H9 (cell line): ENCODE measurements around the gene SNAP25. TPM values are rescaled to one million over a fixed set of nuclear protein-coding genes. Genes with fewer than 3 reads are reported as not detected.
A peak's percentile ranks its signal among the peaks of the same experiment; 100 is the strongest.

Experiments
- DNase-seq: peaks from one replicate; pipeline ENCODE4 v3.0.0-alpha.2; 2017
- H2AFZ ChIP-seq: one replicate; pipeline ENCODE4 v1.6.1; 2013; ENCODE audit warnings: mild to moderate bottlenecking, low read length, control low read depth, moderate library complexity
- H2AK5ac ChIP-seq: 2 replicates; pipeline ENCODE4 v1.6.1; 2013; ENCODE audit warnings: low read length, control low read depth, mixed read lengths; ENCODE audit not compliant: insufficient read length
- H2BK120ac ChIP-seq: one replicate; pipeline ENCODE4 v1.6.1; 2013; ENCODE audit warnings: low read depth, mild to moderate bottlenecking, low read length, control low read depth, inconsistent platforms; ENCODE audit not compliant: poor library complexity, severe bottlenecking
- H2BK12ac ChIP-seq: 2 replicates; pipeline ENCODE4 v1.6.1; 2013; ENCODE audit warnings: low read length, control low read depth, mixed read lengths, low read depth; ENCODE audit not compliant: insufficient read length
- H2BK15ac ChIP-seq: 2 replicates; pipeline ENCODE4 v1.6.1; 2013; ENCODE audit warnings: low read depth, low read length, control low read depth
- H2BK20ac ChIP-seq: one replicate; pipeline ENCODE4 v1.6.1; 2013; ENCODE audit warnings: low read depth, mild to moderate bottlenecking, low read length, control low read depth, inconsistent platforms; ENCODE audit not compliant: poor library complexity, severe bottlenecking
- H2BK5ac ChIP-seq: 2 replicates; pipeline ENCODE4 v1.6.1; 2013; ENCODE audit warnings: low read length, control low read depth, mixed read lengths; ENCODE audit not compliant: insufficient read length
- H3K14ac ChIP-seq: 2 replicates; pipeline ENCODE4 v1.6.1; 2013; ENCODE audit warnings: low read length, control low read depth; ENCODE audit not compliant: insufficient read depth
- H3K18ac ChIP-seq: 2 replicates; pipeline ENCODE4 v1.6.1; 2013; ENCODE audit warnings: low read depth, mild to moderate bottlenecking, mixed read lengths, low read length, control low read depth; ENCODE audit not compliant: insufficient read length
- H3K23ac ChIP-seq: 2 replicates; pipeline ENCODE4 v1.6.1; 2013; ENCODE audit warnings: low read length, control low read depth, mixed read lengths, low read depth; ENCODE audit not compliant: insufficient read length
- H3K23me2 ChIP-seq: 2 replicates; pipeline ENCODE4 v1.6.1; 2013; ENCODE audit warnings: low read depth, mild to moderate bottlenecking, mixed read lengths, low read length, control low read depth; ENCODE audit not compliant: insufficient read length, poor library complexity, severe bottlenecking
- H3K27ac ChIP-seq: 2 replicates; pipeline ENCODE4 v1.5.1; 2013; ENCODE audit warnings: low read length, control low read depth, mixed read lengths, low read depth; ENCODE audit not compliant: insufficient read length
- H3K27me3 ChIP-seq: 2 replicates; pipeline ENCODE4 v1.6.1; 2013; ENCODE audit warnings: low read length, control low read depth, inconsistent platforms; ENCODE audit not compliant: insufficient read depth
- H3K4ac ChIP-seq: 2 replicates; pipeline ENCODE4 v1.6.1; 2013; ENCODE audit warnings: low read depth, mild to moderate bottlenecking, control low read depth, inconsistent platforms, low read length, moderate library complexity
- H3K4me1 ChIP-seq: 2 replicates; pipeline ENCODE4 v1.6.1; 2013; ENCODE audit warnings: low read length, control low read depth, inconsistent platforms; ENCODE audit not compliant: insufficient read depth
- H3K4me2 ChIP-seq: 2 replicates; pipeline ENCODE4 v1.6.1; 2013; ENCODE audit warnings: low read length, control low read depth, mixed read lengths; ENCODE audit not compliant: insufficient read length, insufficient read depth
- H3K56ac ChIP-seq: 2 replicates; pipeline ENCODE4 v1.6.1; 2013; ENCODE audit warnings: low read depth, mild to moderate bottlenecking, mixed read lengths, low read length, control low read depth; ENCODE audit not compliant: insufficient read length
- H3K79me1 ChIP-seq: 2 replicates; pipeline ENCODE4 v1.6.1; 2013; ENCODE audit warnings: low read depth, mild to moderate bottlenecking, moderate library complexity, low read length, control low read depth, inconsistent platforms; ENCODE audit not compliant: insufficient read depth, poor library complexity, severe bottlenecking
- H3K79me2 ChIP-seq: 2 replicates; pipeline ENCODE4 v1.6.1; 2013; ENCODE audit warnings: low read length, control low read depth, inconsistent platforms; ENCODE audit not compliant: insufficient read depth
- H3K9ac ChIP-seq: 2 replicates; pipeline ENCODE4 v1.6.1; 2013; ENCODE audit warnings: low read length, control low read depth, mixed read lengths; ENCODE audit not compliant: insufficient read length; ENCODE audit errors: extremely low read depth
- H3K9me3 ChIP-seq: one replicate; pipeline ENCODE4 v1.6.1; 2013; ENCODE audit warnings: low read depth, low read length, inconsistent platforms; ENCODE audit not compliant: control insufficient read depth
- H3T11ph ChIP-seq: one replicate; pipeline ENCODE4 v1.6.1; 2013; ENCODE audit warnings: mild to moderate bottlenecking, low read length, control low read depth, inconsistent platforms
- H4K20me1 ChIP-seq: one replicate; pipeline ENCODE4 v1.6.1; 2013; ENCODE audit not compliant: control insufficient read depth, insufficient read length, insufficient read depth
- H4K5ac ChIP-seq: 2 replicates; pipeline ENCODE4 v1.6.1; 2013; ENCODE audit warnings: low read depth, mild to moderate bottlenecking, mixed read lengths, low read length, control low read depth; ENCODE audit not compliant: insufficient read length
- H4K8ac ChIP-seq: replicated peaks from 2 replicates; pipeline ENCODE4 v1.6.1; 2013; ENCODE audit warnings: low read length, control low read depth, mixed read lengths, low read depth; ENCODE audit not compliant: insufficient read length
- H4K91ac ChIP-seq: 2 replicates; pipeline ENCODE4 v1.6.1; 2013; ENCODE audit warnings: low read depth, mild to moderate bottlenecking, moderate library complexity, mixed read lengths, low read length, control low read depth; ENCODE audit not compliant: insufficient read length
- H3K27ac Mint-ChIP-seq, 3 experiments: 2 replicates in 2 of 3; 3 replicates in 1 of 3; pipeline ENCODE4 v1.8.0; 2020 to 2021; ENCODE audit warnings: mixed read lengths in 3 of 3, mild to moderate bottlenecking in 1 of 3, moderate library complexity in 1 of 3
- H3K27me3 Mint-ChIP-seq: 2 replicates; pipeline ENCODE4 v1.8.0; 2021; ENCODE audit warnings: low read depth, mild to moderate bottlenecking, moderate library complexity, mixed read lengths
- H3K36me3 Mint-ChIP-seq, 3 experiments: 2 replicates in 2 of 3; 3 replicates in 1 of 3; pipeline ENCODE4 v1.8.0; 2020 to 2021; ENCODE audit warnings: low read depth in 3 of 3, mixed read lengths in 3 of 3; ENCODE audit not compliant: insufficient read depth in 1 of 3
- H3K4me1 Mint-ChIP-seq, 2 experiments: 2 replicates each; pipeline ENCODE4 v1.8.0; 2020; ENCODE audit warnings: mixed read lengths in 2 of 2
- H3K4me3 Mint-ChIP-seq, 2 experiments: 2 replicates in 1 of 2; 3 replicates in 1 of 2; pipeline ENCODE4 v1.8.0; 2020 to 2021; ENCODE audit warnings: mild to moderate bottlenecking in 2 of 2, mixed read lengths in 2 of 2, moderate library complexity in 1 of 2
- H3K9me3 Mint-ChIP-seq, 2 experiments: 2 replicates in 1 of 2; 3 replicates in 1 of 2; pipeline ENCODE4 v1.8.0; 2020; ENCODE audit warnings: mild to moderate bottlenecking in 2 of 2, mixed read lengths in 2 of 2, moderate library complexity in 1 of 2
- WGBS: extraction: QIAGEN DNeasy Blood & Tissue Kit; methylation state at CpG from one replicate; pipeline ENCODE4 v1.1.7; 2013; ENCODE audit warnings: missing lambda C conversion rate, low lambda C conversion rate, mixed read lengths; ENCODE audit not compliant: insufficient read length; ENCODE audit errors: extremely low coverage; 5-methylcytosine and 5-hydroxymethylcytosine counted together
- total RNA-seq: library from RNA; stranded (reverse); gene quantifications from 2 replicates; pipeline ENCODE4 v1.2.1, GENCODE V29; 2021
- TF ChIP-seq, protein P1 (sequence below): fragments of 200-600 bp; sonication (generic); conservative IDR thresholded peaks from 3 replicates; pipeline ENCODE4 v1.8.0; 2021; ENCODE audit warnings: antibody characterized with exemption, mild to moderate bottlenecking

SNAP25 gene
- total RNA-seq, 1 experiment from 2014 or later, result 0.13 TPM

- no peak overlapping the region for H3K14ac ChIP-seq
- no peak overlapping the region for H3K56ac ChIP-seq
- no peak overlapping the region for H3K27ac ChIP-seq
- H4K5ac ChIP-seq, result no peak overlapping the region
- Mint-ChIP-seq H3K4me1 (peaks cover 13 to 14% of the 10 kb centered on the region in 2 experiments), H3K27me3 (no peaks in the 10 kb centered on the region; the same call in 1 of the 2 replicates), H3K36me3 (no peaks in the 10 kb centered on the region; a peak in 2 of 7 replicates), H3K4me3 (no peak overlapping the region), H3K27ac (no peak overlapping the region), H3K9me3 (no peaks in the 10 kb centered on the region; a peak in 2 of 5 replicates)
- no peak overlapping the region for H2BK120ac ChIP-seq
- no peaks in the 10 kb centered on the region for H3K27me3 ChIP-seq
- no peak overlapping the region for H2BK5ac ChIP-seq
- H3K23ac ChIP-seq, result no peak overlapping the region
- H3K4me1 ChIP-seq, result no peaks in the 10 kb centered on the region
- H3K4me2 ChIP-seq, result no peak overlapping the region
- no peak overlapping the region for H3T11ph ChIP-seq
- no peaks in the 10 kb centered on the region for H3K79me2 ChIP-seq
- TF ChIP-seq, protein P1, sequence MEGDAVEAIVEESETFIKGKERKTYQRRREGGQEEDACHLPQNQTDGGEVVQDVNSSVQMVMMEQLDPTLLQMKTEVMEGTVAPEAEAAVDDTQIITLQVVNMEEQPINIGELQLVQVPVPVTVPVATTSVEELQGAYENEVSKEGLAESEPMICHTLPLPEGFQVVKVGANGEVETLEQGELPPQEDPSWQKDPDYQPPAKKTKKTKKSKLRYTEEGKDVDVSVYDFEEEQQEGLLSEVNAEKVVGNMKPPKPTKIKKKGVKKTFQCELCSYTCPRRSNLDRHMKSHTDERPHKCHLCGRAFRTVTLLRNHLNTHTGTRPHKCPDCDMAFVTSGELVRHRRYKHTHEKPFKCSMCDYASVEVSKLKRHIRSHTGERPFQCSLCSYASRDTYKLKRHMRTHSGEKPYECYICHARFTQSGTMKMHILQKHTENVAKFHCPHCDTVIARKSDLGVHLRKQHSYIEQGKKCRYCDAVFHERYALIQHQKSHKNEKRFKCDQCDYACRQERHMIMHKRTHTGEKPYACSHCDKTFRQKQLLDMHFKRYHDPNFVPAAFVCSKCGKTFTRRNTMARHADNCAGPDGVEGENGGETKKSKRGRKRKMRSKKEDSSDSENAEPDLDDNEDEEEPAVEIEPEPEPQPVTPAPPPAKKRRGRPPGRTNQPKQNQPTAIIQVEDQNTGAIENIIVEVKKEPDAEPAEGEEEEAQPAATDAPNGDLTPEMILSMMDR, result peak; percentile 29
- H4K20me1 ChIP-seq, result no peaks in the 10 kb centered on the region
- DNase-seq, result no peak
- no peak overlapping the region for H2BK12ac ChIP-seq
- H2AFZ ChIP-seq, result no peak overlapping the region
- H3K9ac ChIP-seq, result no peak overlapping the region
- H2AK5ac ChIP-seq, result no peak overlapping the region
- H3K9me3 ChIP-seq, result no peaks in the 10 kb centered on the region
- no peak overlapping the region for H4K91ac ChIP-seq
- H4K8ac ChIP-seq, result no peak overlapping the region
- no CpG with 5 or more reads among the region's 4 CpGs for WGBS
- H2BK15ac ChIP-seq, result no peak overlapping the region
- no peak overlapping the region for H2BK20ac ChIP-seq
- no peaks in the 10 kb centered on the region for H3K79me1 ChIP-seq
- no peak overlapping the region for H3K18ac ChIP-seq
- no peak overlapping the region for H3K4ac ChIP-seq
- no peaks in the 10 kb centered on the region for H3K23me2 ChIP-seq
Observed at GRCh38 chr20:10323729-10324128, 105.1 kb downstream of the SNAP25 start.
